Measurements from ENCODE around the gene STUB1. TPM values are rescaled to one million over a fixed set of nuclear protein-coding genes. Genes with fewer than 3 reads are reported as not detected.

The STUB1 gene
- total and polyA plus RNA-seq, 2 experiments from 2014 or later = 91.7 to 108 TPM

DNA sequence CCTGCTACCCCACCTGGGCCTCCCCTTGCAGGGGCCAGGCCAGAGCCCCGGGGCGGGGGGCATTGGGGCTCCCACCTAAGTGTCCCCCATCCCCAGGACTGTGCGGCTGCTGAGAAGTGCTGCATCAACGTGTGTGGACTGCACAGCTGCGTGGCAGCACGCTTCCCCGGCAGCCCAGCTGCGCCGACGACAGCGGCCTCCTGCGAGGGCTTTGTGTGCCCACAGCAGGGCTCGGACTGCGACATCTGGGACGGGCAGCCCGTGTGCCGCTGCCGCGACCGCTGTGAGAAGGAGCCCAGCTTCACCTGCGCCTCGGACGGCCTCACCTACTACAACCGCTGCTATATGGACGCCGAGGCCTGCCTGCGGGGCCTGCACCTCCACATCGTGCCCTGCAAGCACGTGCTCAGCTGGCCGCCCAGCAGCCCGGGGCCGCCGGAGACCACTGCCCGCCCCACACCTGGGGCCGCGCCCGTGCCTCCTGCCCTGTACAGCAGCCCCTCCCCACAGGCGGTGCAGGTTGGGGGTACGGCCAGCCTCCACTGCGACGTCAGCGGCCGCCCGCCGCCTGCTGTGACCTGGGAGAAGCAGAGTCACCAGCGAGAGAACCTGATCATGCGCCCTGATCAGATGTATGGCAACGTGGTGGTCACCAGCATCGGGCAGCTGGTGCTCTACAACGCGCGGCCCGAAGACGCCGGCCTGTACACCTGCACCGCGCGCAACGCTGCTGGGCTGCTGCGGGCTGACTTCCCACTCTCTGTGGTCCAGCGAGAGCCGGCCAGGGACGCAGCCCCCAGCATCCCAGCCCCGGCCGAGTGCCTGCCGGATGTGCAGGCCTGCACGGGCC, 47.5 kb upstream of the STUB1 start (continued):
- TF ChIP-seq, protein P1, sequence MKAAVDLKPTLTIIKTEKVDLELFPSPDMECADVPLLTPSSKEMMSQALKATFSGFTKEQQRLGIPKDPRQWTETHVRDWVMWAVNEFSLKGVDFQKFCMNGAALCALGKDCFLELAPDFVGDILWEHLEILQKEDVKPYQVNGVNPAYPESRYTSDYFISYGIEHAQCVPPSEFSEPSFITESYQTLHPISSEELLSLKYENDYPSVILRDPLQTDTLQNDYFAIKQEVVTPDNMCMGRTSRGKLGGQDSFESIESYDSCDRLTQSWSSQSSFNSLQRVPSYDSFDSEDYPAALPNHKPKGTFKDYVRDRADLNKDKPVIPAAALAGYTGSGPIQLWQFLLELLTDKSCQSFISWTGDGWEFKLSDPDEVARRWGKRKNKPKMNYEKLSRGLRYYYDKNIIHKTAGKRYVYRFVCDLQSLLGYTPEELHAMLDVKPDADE (IDR thresholded peaks at IDR 0.05) = no peak
- no peak for TF ChIP-seq EZH2 (IDR thresholded peaks at IDR 0.05; ENCODE audit: low read depth, unreplicated experiment)
- no peak for TF ChIP-seq ZNF331 (CRISPR knock-in tag; IDR thresholded peaks at IDR 0.05; ENCODE audit: low read depth)
- TF ChIP-seq JUNB (IDR thresholded peaks at IDR 0.05; ENCODE audit: unreplicated experiment) = no peak
- TF ChIP-seq, protein P2, sequence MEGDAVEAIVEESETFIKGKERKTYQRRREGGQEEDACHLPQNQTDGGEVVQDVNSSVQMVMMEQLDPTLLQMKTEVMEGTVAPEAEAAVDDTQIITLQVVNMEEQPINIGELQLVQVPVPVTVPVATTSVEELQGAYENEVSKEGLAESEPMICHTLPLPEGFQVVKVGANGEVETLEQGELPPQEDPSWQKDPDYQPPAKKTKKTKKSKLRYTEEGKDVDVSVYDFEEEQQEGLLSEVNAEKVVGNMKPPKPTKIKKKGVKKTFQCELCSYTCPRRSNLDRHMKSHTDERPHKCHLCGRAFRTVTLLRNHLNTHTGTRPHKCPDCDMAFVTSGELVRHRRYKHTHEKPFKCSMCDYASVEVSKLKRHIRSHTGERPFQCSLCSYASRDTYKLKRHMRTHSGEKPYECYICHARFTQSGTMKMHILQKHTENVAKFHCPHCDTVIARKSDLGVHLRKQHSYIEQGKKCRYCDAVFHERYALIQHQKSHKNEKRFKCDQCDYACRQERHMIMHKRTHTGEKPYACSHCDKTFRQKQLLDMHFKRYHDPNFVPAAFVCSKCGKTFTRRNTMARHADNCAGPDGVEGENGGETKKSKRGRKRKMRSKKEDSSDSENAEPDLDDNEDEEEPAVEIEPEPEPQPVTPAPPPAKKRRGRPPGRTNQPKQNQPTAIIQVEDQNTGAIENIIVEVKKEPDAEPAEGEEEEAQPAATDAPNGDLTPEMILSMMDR (conservative IDR thresholded peaks at IDR 0.05; ENCODE audit: low read depth in 2 of 2) = no peak
- no peak for TF ChIP-seq CREB1 (CRISPR knock-in tag; IDR thresholded peaks at IDR 0.05; ENCODE audit: low read depth)
- TF ChIP-seq POLR2AphosphoS5 (IDR thresholded peaks at IDR 0.05; ENCODE audit: low read depth) = no peak
- no peak for TF ChIP-seq NANOG (IDR thresholded peaks at IDR 0.05; ENCODE audit: borderline replicate concordance)
- TF ChIP-seq, protein P3, sequence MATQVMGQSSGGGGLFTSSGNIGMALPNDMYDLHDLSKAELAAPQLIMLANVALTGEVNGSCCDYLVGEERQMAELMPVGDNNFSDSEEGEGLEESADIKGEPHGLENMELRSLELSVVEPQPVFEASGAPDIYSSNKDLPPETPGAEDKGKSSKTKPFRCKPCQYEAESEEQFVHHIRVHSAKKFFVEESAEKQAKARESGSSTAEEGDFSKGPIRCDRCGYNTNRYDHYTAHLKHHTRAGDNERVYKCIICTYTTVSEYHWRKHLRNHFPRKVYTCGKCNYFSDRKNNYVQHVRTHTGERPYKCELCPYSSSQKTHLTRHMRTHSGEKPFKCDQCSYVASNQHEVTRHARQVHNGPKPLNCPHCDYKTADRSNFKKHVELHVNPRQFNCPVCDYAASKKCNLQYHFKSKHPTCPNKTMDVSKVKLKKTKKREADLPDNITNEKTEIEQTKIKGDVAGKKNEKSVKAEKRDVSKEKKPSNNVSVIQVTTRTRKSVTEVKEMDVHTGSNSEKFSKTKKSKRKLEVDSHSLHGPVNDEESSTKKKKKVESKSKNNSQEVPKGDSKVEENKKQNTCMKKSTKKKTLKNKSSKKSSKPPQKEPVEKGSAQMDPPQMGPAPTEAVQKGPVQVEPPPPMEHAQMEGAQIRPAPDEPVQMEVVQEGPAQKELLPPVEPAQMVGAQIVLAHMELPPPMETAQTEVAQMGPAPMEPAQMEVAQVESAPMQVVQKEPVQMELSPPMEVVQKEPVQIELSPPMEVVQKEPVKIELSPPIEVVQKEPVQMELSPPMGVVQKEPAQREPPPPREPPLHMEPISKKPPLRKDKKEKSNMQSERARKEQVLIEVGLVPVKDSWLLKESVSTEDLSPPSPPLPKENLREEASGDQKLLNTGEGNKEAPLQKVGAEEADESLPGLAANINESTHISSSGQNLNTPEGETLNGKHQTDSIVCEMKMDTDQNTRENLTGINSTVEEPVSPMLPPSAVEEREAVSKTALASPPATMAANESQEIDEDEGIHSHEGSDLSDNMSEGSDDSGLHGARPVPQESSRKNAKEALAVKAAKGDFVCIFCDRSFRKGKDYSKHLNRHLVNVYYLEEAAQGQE (IDR thresholded peaks at IDR 0.05; ENCODE audit: unreplicated experiment) = no peak
- no peak for TF ChIP-seq ZNF114 (CRISPR knock-in tag; IDR thresholded peaks at IDR 0.05)
- TF ChIP-seq STAT1 (IDR thresholded peaks at IDR 0.05; ENCODE audit: unreplicated experiment) = no peak

All from GM23338 (cell line).